ENCODE measurements around the gene TFEB.

DNA sequence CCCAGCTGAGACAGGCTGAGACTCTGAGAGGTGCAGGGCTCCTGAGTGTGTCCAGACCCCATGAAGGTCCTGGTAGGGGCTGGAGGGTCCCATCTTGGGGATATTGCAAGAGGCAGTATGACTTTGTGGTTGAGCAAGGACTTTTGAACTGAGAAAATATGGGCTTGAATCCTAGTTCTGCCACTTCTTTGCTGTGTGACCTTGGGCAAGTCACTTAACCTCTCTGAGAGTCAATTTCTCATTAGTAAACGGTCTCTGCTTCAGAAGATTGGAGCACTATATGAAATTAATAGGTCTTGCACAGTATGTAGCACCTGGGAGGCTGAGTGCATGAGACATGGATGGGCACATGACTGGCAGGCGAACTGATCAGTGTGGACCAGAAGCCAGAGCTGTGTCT is 42.7 kb downstream of the TFEB start:
- TF ChIP-seq, protein P1, sequence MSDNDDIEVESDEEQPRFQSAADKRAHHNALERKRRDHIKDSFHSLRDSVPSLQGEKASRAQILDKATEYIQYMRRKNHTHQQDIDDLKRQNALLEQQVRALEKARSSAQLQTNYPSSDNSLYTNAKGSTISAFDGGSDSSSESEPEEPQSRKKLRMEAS (IDR thresholded peaks at IDR 0.05), result no peak
- TF ChIP-seq EP300 (IDR thresholded peaks at IDR 0.05; ENCODE audit: borderline replicate concordance) (no peak), RAD21 (IDR thresholded peaks at IDR 0.05; ENCODE audit: low read depth) (no peak), TAF1 (IDR thresholded peaks at IDR 0.05; ENCODE audit: low read depth) (no peak), CEBPB (IDR thresholded peaks at IDR 0.05) (no peak), ZBTB7A (IDR thresholded peaks at IDR 0.05; ENCODE audit: low read depth) (no peak), TEAD4 (IDR thresholded peaks at IDR 0.05) (no peak)
- TF ChIP-seq, protein P2, sequence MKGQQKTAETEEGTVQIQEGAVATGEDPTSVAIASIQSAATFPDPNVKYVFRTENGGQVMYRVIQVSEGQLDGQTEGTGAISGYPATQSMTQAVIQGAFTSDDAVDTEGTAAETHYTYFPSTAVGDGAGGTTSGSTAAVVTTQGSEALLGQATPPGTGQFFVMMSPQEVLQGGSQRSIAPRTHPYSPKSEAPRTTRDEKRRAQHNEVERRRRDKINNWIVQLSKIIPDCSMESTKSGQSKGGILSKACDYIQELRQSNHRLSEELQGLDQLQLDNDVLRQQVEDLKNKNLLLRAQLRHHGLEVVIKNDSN (IDR thresholded peaks at IDR 0.05), result no peak
- TF ChIP-seq, protein P3, sequence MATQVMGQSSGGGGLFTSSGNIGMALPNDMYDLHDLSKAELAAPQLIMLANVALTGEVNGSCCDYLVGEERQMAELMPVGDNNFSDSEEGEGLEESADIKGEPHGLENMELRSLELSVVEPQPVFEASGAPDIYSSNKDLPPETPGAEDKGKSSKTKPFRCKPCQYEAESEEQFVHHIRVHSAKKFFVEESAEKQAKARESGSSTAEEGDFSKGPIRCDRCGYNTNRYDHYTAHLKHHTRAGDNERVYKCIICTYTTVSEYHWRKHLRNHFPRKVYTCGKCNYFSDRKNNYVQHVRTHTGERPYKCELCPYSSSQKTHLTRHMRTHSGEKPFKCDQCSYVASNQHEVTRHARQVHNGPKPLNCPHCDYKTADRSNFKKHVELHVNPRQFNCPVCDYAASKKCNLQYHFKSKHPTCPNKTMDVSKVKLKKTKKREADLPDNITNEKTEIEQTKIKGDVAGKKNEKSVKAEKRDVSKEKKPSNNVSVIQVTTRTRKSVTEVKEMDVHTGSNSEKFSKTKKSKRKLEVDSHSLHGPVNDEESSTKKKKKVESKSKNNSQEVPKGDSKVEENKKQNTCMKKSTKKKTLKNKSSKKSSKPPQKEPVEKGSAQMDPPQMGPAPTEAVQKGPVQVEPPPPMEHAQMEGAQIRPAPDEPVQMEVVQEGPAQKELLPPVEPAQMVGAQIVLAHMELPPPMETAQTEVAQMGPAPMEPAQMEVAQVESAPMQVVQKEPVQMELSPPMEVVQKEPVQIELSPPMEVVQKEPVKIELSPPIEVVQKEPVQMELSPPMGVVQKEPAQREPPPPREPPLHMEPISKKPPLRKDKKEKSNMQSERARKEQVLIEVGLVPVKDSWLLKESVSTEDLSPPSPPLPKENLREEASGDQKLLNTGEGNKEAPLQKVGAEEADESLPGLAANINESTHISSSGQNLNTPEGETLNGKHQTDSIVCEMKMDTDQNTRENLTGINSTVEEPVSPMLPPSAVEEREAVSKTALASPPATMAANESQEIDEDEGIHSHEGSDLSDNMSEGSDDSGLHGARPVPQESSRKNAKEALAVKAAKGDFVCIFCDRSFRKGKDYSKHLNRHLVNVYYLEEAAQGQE (IDR thresholded peaks at IDR 0.05; ENCODE audit: low read depth), result no peak

All from Ishikawa (cell line).